H1 (cell line): ENCODE measurements around the gene GALNT7. TPM values are rescaled to one million over a fixed set of nuclear protein-coding genes. Genes with fewer than 3 reads are reported as not detected.

Experiments
- polyA plus RNA-seq, 7 experiments: library from polyadenylated mRNA; depleted of rRNA in 3 of 7; stranded (reverse) in 5 of 7; unstranded in 2 of 7; fragments of >200 nt in 5 of 7; fragments of 200-250 nt in 2 of 7; gene quantifications; 1 replicate in 5 of 7; 2 replicates in 1 of 7; 4 replicates in 1 of 7; pipeline versions ENCODE4 v1.2.1 to v1.2.3, GENCODE V29; 2011 to 2013; ENCODE audit warnings: missing spikeins in 2 of 7, mixed read lengths in 2 of 7
- total RNA-seq: library from RNA; stranded (reverse); fragmentation: NEBNext Ultra II Directional; extraction: Animal tissue kit (Norgen Biotek cat#: 25700); gene quantifications from 2 replicates; pipeline ENCODE4 v1.2.1, GENCODE V29; 2021
- TF ChIP-seq, protein P1 (sequence below): fragments of 300-600 bp; sonication (generic); IDR thresholded peaks from 2 replicates; pipeline ENCODE4 v1.7.1; 2012; ENCODE audit warnings: low read length, moderate library complexity, mild to moderate bottlenecking, inconsistent platforms; ENCODE audit not compliant: insufficient replicate concordance

GALNT7 gene
- total and polyA plus RNA-seq, 2 of the 8 experiments (the other 6 are each of a cell fraction or from before 2014, with no cell fraction given): 22.4 to 85.5 TPM

DNA sequence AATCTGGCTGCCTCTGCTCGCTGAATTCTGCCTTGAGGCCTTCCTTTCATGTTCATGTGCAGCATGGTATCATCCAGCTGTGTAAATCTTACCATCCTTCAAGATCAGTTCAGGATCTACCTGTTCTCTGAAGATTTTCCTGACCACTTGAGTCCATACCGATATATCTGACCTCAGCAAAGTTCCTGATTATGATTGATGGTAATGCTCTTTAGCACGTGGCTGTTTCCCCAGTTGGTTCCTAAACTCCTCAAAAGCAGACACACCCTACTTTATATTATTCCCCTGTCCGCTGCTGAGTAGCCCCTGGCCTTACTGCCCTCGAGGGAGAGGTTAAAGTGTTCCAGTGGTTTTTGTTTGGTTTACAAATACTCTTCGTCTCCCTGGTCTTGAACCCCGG, 20.0 kb downstream of the GALNT7 start (continued):
- TF ChIP-seq, protein P1, sequence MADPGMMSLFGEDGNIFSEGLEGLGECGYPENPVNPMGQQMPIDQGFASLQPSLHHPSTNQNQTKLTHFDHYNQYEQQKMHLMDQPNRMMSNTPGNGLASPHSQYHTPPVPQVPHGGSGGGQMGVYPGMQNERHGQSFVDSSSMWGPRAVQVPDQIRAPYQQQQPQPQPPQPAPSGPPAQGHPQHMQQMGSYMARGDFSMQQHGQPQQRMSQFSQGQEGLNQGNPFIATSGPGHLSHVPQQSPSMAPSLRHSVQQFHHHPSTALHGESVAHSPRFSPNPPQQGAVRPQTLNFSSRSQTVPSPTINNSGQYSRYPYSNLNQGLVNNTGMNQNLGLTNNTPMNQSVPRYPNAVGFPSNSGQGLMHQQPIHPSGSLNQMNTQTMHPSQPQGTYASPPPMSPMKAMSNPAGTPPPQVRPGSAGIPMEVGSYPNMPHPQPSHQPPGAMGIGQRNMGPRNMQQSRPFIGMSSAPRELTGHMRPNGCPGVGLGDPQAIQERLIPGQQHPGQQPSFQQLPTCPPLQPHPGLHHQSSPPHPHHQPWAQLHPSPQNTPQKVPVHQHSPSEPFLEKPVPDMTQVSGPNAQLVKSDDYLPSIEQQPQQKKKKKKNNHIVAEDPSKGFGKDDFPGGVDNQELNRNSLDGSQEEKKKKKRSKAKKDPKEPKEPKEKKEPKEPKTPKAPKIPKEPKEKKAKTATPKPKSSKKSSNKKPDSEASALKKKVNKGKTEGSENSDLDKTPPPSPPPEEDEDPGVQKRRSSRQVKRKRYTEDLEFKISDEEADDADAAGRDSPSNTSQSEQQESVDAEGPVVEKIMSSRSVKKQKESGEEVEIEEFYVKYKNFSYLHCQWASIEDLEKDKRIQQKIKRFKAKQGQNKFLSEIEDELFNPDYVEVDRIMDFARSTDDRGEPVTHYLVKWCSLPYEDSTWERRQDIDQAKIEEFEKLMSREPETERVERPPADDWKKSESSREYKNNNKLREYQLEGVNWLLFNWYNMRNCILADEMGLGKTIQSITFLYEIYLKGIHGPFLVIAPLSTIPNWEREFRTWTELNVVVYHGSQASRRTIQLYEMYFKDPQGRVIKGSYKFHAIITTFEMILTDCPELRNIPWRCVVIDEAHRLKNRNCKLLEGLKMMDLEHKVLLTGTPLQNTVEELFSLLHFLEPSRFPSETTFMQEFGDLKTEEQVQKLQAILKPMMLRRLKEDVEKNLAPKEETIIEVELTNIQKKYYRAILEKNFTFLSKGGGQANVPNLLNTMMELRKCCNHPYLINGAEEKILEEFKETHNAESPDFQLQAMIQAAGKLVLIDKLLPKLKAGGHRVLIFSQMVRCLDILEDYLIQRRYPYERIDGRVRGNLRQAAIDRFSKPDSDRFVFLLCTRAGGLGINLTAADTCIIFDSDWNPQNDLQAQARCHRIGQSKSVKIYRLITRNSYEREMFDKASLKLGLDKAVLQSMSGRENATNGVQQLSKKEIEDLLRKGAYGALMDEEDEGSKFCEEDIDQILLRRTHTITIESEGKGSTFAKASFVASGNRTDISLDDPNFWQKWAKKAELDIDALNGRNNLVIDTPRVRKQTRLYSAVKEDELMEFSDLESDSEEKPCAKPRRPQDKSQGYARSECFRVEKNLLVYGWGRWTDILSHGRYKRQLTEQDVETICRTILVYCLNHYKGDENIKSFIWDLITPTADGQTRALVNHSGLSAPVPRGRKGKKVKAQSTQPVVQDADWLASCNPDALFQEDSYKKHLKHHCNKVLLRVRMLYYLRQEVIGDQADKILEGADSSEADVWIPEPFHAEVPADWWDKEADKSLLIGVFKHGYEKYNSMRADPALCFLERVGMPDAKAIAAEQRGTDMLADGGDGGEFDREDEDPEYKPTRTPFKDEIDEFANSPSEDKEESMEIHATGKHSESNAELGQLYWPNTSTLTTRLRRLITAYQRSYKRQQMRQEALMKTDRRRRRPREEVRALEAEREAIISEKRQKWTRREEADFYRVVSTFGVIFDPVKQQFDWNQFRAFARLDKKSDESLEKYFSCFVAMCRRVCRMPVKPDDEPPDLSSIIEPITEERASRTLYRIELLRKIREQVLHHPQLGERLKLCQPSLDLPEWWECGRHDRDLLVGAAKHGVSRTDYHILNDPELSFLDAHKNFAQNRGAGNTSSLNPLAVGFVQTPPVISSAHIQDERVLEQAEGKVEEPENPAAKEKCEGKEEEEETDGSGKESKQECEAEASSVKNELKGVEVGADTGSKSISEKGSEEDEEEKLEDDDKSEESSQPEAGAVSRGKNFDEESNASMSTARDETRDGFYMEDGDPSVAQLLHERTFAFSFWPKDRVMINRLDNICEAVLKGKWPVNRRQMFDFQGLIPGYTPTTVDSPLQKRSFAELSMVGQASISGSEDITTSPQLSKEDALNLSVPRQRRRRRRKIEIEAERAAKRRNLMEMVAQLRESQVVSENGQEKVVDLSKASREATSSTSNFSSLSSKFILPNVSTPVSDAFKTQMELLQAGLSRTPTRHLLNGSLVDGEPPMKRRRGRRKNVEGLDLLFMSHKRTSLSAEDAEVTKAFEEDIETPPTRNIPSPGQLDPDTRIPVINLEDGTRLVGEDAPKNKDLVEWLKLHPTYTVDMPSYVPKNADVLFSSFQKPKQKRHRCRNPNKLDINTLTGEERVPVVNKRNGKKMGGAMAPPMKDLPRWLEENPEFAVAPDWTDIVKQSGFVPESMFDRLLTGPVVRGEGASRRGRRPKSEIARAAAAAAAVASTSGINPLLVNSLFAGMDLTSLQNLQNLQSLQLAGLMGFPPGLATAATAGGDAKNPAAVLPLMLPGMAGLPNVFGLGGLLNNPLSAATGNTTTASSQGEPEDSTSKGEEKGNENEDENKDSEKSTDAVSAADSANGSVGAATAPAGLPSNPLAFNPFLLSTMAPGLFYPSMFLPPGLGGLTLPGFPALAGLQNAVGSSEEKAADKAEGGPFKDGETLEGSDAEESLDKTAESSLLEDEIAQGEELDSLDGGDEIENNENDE: no peak
